ENCODE results near the gene IRF1.

DNA sequence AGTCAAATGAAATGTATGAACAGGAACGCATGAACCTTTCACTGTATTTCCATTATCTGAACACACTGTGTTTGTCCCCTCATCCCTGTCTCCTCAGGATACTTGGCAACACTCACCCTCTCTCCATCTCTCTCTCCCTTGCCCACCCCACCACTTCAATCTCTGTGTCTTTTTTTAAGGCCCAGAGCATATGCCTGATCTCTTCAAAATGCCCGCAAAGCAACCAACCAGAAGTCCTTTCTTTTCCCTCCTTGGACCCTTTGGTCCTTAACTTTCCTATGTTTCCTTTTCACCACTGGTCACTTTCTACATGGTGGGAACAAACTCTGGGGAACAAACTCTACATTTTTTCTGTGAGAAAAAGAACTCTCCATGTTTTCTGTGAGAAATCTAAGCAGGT is 3.2 kb upstream of the IRF1 start:
- TF ChIP-seq MXI1 (IDR thresholded peaks at IDR 0.05; ENCODE audit: borderline replicate concordance, low read depth, low read length) = no peak
- TF ChIP-seq, protein P1, sequence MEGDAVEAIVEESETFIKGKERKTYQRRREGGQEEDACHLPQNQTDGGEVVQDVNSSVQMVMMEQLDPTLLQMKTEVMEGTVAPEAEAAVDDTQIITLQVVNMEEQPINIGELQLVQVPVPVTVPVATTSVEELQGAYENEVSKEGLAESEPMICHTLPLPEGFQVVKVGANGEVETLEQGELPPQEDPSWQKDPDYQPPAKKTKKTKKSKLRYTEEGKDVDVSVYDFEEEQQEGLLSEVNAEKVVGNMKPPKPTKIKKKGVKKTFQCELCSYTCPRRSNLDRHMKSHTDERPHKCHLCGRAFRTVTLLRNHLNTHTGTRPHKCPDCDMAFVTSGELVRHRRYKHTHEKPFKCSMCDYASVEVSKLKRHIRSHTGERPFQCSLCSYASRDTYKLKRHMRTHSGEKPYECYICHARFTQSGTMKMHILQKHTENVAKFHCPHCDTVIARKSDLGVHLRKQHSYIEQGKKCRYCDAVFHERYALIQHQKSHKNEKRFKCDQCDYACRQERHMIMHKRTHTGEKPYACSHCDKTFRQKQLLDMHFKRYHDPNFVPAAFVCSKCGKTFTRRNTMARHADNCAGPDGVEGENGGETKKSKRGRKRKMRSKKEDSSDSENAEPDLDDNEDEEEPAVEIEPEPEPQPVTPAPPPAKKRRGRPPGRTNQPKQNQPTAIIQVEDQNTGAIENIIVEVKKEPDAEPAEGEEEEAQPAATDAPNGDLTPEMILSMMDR (conservative IDR thresholded peaks at IDR 0.05; ENCODE audit: low read depth, low read length) = no peak
- TF ChIP-seq POLR2A (IDR thresholded peaks at IDR 0.05; ENCODE audit: low read depth, low read length) = no peak
- TF ChIP-seq, protein P2, sequence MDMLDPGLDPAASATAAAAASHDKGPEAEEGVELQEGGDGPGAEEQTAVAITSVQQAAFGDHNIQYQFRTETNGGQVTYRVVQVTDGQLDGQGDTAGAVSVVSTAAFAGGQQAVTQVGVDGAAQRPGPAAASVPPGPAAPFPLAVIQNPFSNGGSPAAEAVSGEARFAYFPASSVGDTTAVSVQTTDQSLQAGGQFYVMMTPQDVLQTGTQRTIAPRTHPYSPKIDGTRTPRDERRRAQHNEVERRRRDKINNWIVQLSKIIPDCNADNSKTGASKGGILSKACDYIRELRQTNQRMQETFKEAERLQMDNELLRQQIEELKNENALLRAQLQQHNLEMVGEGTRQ (IDR thresholded peaks at IDR 0.05; ENCODE audit: low read depth, low read length) = no peak
- no peak for TF ChIP-seq MAZ (IDR thresholded peaks at IDR 0.05; ENCODE audit: borderline replicate concordance, low read depth, low read length)
- TF ChIP-seq RCOR1 (IDR thresholded peaks at IDR 0.05; ENCODE audit: insufficient replicate concordance, low read length) = no peak
- no peak for TF ChIP-seq RFX5 (IDR thresholded peaks at IDR 0.05; ENCODE audit: low read depth, low read length)
- TF ChIP-seq CEBPB (IDR thresholded peaks at IDR 0.05; ENCODE audit: low read depth, low read length) = no peak
- TF ChIP-seq CHD1 (IDR thresholded peaks at IDR 0.05; ENCODE audit: low read depth, low read length) = no peak
- TF ChIP-seq RAD21 (IDR thresholded peaks at IDR 0.05; ENCODE audit: low read length) = no peak
- no peak for TF ChIP-seq FOS (IDR thresholded peaks at IDR 0.05; ENCODE audit: low read depth, low read length)
